HG03558 (cell line): ENCODE data around the gene SMAD6.

Experiments used
- ATAC-seq: cut with Tn5 transposase; IDR thresholded peaks from one replicate; pipeline ENCODE4 v1.9.1; 2021; ENCODE audit warnings: moderate number of reproducible peaks; ENCODE audit not compliant: unreplicated experiment; ENCODE audit errors: extremely low read depth

SMAD6 gene

DNA sequence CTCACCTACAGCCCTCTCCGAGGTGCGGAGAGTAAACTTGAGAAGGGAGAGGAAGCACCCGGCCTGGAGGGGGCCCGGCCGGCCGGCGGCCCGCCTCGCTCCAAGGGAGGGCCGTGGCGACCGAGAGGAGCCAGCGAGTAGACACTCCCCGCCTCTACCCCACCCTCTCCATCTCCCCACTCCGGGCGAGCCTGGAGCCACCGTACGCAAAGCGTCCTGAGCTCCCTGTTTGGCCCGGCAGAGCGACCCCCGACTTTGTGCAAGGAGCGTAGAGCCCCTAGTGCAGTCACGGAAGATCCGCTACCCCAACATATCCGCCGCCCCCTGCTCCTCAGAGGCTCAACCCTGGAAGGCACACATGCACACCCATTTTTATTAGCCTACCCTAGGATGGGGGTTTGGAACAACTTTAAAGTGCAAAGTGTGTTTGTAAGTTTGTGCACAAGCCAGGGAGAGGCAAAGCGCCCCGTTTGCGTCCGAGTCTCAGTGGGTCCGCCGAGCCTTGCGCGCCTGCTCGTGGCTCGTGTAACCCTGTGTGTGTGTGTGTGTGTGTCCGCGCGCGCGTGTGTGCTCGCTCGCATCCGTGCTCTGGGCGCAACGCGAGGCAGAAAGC lies 508 bp upstream of the SMAD6 start:
- no peak for ATAC-seq

- ATAC-seq: no peak
Measured at GRCh38 chr15:66702787-66703539, 927 bp downstream of the SMAD6 start.

DNA sequence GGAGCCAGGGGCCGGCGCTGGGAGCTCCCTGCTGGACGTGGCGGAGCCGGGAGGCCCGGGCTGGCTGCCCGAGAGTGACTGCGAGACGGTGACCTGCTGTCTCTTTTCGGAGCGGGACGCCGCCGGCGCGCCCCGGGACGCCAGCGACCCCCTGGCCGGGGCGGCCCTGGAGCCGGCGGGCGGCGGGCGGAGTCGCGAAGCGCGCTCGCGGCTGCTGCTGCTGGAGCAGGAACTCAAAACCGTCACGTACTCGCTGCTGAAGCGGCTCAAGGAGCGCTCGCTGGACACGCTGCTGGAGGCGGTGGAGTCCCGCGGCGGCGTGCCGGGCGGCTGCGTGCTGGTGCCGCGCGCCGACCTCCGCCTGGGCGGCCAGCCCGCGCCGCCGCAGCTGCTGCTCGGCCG lies 1.5 kb downstream of the SMAD6 start:
- no peak for ATAC-seq

GRCh38 chr15:66704019-66704802 lies 2.2 kb downstream of the SMAD6 start:
- no peak for ATAC-seq

DNA sequence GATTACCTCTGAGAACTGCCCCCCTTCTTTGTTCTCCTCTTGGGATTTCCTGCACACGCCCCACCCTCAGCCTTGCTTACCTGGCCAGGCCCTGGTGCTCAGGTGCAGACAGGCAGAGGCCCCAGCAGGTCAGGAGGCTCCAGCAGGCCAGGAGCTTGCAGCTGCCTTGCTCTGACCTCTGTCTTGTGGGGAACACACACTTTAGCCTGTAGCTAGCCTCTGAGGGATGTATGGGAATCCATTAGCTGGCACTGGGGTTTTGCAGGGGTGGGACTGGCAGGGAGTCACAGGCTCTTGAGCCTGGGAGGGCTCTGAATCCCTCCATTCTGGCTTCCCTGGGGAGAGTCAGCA lies 2.7 kb downstream of the SMAD6 start:
- no peak for ATAC-seq

GRCh38 chr15:66705277-66706146 lies 3.5 kb downstream of the SMAD6 start:
- ATAC-seq: no peak

GRCh38 chr15:66706225-66706732 lies 4.2 kb downstream of the SMAD6 start:
- no peak for ATAC-seq

DNA sequence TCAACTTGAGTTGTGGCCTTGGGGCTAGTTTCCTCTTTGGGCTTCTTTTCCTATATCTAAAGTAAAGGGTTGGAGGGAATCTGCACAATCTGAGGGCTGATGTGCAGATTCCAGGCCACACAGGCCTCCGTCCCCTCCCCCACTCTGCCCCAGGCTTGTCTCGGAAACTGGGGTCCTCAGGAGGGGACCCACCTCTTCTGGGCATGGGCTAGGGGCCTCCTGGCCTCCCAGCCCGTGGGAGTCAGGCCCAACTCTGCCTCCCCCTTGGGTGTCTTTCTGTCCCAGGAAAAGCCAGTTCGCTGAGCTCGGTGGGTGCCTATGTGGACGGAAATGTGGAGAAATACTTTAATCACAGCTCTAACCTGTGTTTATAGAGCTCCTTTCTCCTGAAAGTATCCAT lies 4.8 kb downstream of the SMAD6 start:
- no peak for ATAC-seq

DNA sequence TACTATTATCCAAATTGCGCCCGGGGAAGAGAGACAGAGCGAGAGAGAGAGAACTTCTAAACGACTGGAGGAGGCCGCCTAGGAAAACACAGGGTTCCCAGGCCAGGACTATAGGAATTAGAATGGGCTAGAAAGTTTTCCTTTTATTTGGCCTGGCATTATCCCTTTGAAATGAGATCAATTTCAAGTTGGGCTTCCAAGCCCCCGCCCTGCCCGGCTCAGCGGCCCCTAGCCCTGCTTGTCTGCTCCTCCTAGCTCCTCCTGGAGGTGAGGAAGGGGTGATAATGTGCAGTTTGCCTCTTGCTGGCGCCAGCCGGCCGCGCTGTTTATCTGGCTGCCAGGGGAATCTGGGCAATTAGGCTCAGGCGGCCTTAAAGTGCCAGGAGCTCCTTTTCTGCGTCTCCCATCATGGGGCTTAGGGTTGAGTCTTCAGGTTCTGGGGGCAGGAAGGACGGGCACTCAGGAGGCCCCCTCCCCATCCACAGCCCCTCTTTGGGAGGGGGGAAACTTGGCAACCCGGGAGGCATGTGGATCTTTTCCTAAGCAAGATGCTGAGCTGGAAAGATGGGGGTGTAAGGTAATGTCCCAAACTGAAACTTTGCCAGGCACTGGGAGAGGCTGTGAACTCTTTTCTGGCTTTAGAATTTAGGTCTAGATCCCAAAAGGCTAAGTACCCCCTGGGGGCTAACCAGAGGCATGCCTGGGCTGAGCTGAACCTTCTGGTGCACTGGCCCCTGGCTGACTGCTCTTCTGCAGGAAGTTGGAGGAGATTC lies 5.5 kb downstream of the SMAD6 start:
- no peak for ATAC-seq

GRCh38 chr15:66708389-66708788 lies 6.4 kb downstream of the SMAD6 start:
- no peak for ATAC-seq

- ATAC-seq: no peak
Measured at GRCh38 chr15:66709884-66710283, 7.8 kb downstream of the SMAD6 start.

GRCh38 chr15:66711260-66711659 lies 9.2 kb downstream of the SMAD6 start:
- ATAC-seq: no peak

DNA sequence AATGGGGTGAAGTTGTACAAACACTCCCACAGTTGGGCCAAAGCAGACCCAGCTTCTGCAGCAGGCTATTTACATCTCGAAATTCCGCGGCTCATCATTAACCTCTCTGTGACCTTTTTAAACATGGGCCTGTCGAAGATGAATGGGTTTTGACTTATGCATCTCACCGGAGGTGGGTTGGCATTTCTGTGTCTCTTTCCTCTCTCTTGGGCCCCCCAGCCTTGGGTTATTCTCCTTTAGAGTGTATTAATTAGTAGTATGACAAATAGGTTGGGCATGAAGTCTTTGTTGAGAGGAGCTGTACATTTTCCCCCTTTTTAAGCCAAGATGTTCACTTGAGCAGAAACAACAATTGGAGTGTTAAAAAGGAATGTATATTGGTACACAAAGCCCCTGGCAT lies 9.8 kb downstream of the SMAD6 start:
- ATAC-seq: no peak

GRCh38 chr15:66713843-66714508 lies 11.9 kb downstream of the SMAD6 start:
- no peak for ATAC-seq

DNA sequence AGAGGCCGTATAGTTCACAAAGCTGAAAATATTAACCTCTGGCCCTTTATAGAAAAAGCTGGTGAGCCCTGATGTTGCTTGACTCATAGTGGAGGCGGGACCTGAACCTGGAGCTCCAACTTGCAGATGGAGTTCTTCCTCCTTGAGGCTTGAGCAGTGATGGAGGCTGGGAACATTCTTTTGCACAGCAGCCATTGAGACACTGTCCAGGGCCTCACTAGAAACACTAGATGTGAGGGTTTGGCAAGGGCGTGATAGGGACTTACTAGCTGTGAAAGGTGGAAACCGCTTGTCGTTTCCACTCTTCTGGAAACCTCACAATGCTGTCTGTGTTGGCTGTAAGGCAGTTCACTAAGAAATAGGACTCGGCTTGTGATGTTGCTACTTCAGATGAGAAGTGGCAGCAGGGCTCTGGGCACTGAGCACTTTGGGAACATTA lies 12.5 kb downstream of the SMAD6 start:
- ATAC-seq: no peak

DNA sequence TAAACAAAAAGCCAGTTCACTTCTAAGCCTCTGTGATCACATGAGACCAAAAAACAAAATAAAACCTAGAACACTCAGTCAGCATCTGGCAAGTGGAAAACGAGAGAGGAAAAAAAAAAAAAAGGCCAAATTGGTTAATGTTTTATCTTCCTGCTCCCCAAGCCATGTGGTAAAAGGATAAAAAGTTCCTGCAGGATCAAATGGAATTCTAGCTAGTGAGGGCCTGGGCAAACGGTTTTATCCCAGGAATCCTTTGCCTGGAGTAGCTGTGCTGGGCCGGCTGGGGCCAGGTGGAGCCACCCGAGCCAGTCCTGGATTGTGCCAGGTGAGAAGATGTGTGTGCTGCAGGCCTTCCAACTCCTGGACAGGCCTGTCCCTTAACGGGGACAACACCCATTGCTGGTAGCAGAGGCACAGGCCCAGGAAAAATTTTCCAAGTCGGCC lies 13.2 kb downstream of the SMAD6 start:
- ATAC-seq: no peak

DNA sequence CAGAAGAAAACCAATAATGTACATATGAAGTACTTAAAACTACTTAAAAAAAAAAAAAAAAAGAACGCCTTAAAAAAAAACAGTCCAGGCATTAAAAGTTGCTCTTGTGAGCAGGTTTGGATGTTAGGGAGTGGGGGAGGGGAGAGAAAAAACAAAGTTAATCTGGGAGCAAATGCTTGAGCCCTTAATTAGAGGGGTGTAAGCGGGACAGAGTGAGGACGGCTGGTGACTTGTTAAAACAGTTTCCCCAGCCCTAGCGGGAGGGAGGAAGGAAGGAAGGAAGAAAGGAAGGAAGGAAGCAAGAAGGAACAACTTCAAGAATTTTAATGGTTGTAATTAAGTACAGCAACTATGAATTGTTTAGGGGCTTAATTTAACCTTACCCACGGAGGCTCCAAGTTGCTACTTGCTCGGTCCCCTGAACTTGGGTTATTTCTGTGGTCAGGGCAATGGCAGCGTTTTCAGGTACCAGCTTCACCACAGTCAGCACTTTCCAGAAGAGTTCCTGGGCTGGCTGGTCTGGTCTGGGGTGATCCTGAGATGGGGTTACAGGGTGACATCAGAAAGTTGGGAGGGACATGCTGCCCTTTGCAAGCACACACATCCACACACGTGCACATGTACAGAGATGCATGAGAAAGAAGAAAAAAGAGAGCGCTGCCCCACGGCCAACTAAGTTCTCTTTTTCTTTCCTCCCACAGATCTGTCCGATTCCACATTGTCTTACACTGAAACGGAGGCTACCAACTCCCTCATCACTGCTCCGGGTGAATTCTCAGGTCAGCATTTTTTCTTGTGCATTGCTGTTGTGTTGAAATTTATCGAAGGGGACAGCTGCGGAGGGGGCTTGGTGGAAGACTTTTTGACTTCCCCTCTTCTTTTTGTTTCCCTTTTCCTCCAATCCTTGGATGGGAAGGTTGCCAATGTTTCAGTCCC lies 14.0 kb downstream of the SMAD6 start:
- no peak for ATAC-seq

GRCh38 chr15:66716656-66717020 lies 14.6 kb downstream of the SMAD6 start:
- no peak for ATAC-seq
